ENCODE data around the gene NPTX1.

Gene NPTX1

GRCh38 chr17:80459234-80459633 lies 17.2 kb downstream of the NPTX1 start:
- DNase-seq (ENCODE audit: low read depth), result no peak
- TF ChIP-seq CTCF (conservative IDR thresholded peaks at IDR 0.05; ENCODE audit: low read length), result no peak
- H3K4me3 ChIP-seq (ENCODE audit: low read length), result no peak overlapping the region

- no peak overlapping the region for H3K4me3 ChIP-seq (ENCODE audit: low read length)
- TF ChIP-seq CTCF (conservative IDR thresholded peaks at IDR 0.05; ENCODE audit: low read length), result no peak
- DNase-seq (ENCODE audit: low read depth), result no peak
These were observed 18.4 kb downstream of the NPTX1 start for GRCh38 chr17:80458016-80458415.

GRCh38 chr17:80457236-80457856 lies 19.1 kb downstream of the NPTX1 start:
- H3K4me3 ChIP-seq (ENCODE audit: low read length), result no peak overlapping the region
- TF ChIP-seq CTCF (conservative IDR thresholded peaks at IDR 0.05; ENCODE audit: low read length), result no peak
- DNase-seq (ENCODE audit: low read depth), result no peak

GRCh38 chr17:80456465-80457235 lies 19.8 kb downstream of the NPTX1 start:
- no peak for TF ChIP-seq CTCF (conservative IDR thresholded peaks at IDR 0.05; ENCODE audit: low read length)
- peak overlapping the region; percentile 9; the same call in 1 of the 2 replicates for H3K4me3 ChIP-seq (ENCODE audit: low read length)
- peak; percentile 42 for DNase-seq (ENCODE audit: low read depth)

- no peak for TF ChIP-seq CTCF (conservative IDR thresholded peaks at IDR 0.05; ENCODE audit: low read length)
- H3K4me3 ChIP-seq (ENCODE audit: low read length), result peak overlapping the region; percentile 77; the same call in 1 of the 2 replicates
- DNase-seq (ENCODE audit: low read depth), result no peak
These were observed 20.6 kb downstream of the NPTX1 start for GRCh38 chr17:80455784-80456183.

GRCh38 chr17:80455336-80455710 lies 21.1 kb downstream of the NPTX1 start:
- no peak for TF ChIP-seq CTCF (conservative IDR thresholded peaks at IDR 0.05; ENCODE audit: low read length)
- peak overlapping the region; percentile 77 for H3K4me3 ChIP-seq (ENCODE audit: low read length)
- DNase-seq (ENCODE audit: low read depth), result no peak
